Hepatocyte (in vitro differentiated cells): ENCODE results near the gene GPR78. TPM values are rescaled to one million over a fixed set of nuclear protein-coding genes. Genes with fewer than 3 reads are reported as not detected.

Experiments used
- DNase-seq: peaks from one replicate; pipeline ENCODE4 v3.0.0-alpha.2; 2016; ENCODE audit warnings: low spot score
- H2AFZ ChIP-seq: fragments of 200-600 bp; sonication (generic); 2 replicates; pipeline ENCODE4 v1.6.0; 2016; ENCODE audit warnings: antibody characterized with exemption, mild to moderate bottlenecking
- H3K27ac ChIP-seq: fragments of 200-600 bp; sonication (generic); 2 replicates; pipeline ENCODE4 v1.5.1; 2016; ENCODE audit warnings: mild to moderate bottlenecking
- H3K27me3 ChIP-seq: fragments of 200-600 bp; sonication (generic); 2 replicates; pipeline ENCODE4 v1.6.1; 2016
- H3K36me3 ChIP-seq: fragments of 200-600 bp; sonication (generic); replicated peaks from 2 replicates; pipeline ENCODE4 v1.5.1; 2016; ENCODE audit warnings: low read depth; ENCODE audit not compliant: insufficient read depth
- H3K4me1 ChIP-seq: fragments of 200-600 bp; sonication (generic); 2 replicates; pipeline ENCODE4 v1.5.1; 2016; ENCODE audit warnings: mild to moderate bottlenecking, moderate library complexity; ENCODE audit not compliant: insufficient read depth
- H3K4me2 ChIP-seq: fragments of 200-600 bp; sonication (generic); 2 replicates; pipeline ENCODE4 v1.6.0; 2016
- H3K4me3 ChIP-seq: fragments of 200-600 bp; sonication (generic); 2 replicates; pipeline ENCODE4 v1.5.1; 2016; ENCODE audit warnings: mild to moderate bottlenecking
- H3K79me2 ChIP-seq: fragments of 200-600 bp; sonication (generic); 2 replicates; pipeline ENCODE4 v1.6.0; 2017; ENCODE audit warnings: mild to moderate bottlenecking
- H3K9me2 ChIP-seq: fragments of 200-600 bp; sonication (generic); replicated peaks from 2 replicates; pipeline ENCODE4 v1.6.0; 2017; ENCODE audit warnings: mild to moderate bottlenecking; ENCODE audit not compliant: insufficient read depth
- H3K9me3 ChIP-seq: fragments of 200-600 bp; sonication (generic); 2 replicates; pipeline ENCODE4 v1.5.1; 2016; ENCODE audit warnings: low read depth, mild to moderate bottlenecking
- H4K20me1 ChIP-seq: fragments of 200-600 bp; sonication (generic); 2 replicates; pipeline ENCODE4 v1.6.0; 2016; ENCODE audit warnings: mild to moderate bottlenecking; ENCODE audit not compliant: insufficient read depth, poor library complexity, severe bottlenecking
- CTCF ChIP-seq: fragments of 200-600 bp; sonication (generic); IDR thresholded peaks from 2 replicates; pipeline ENCODE4 v1.5.1; 2016; ENCODE audit warnings: antibody characterized with exemption, mild to moderate bottlenecking; ENCODE audit not compliant: poor library complexity
- EZH2 ChIP-seq: fragments of 200-600 bp; sonication (generic); IDR thresholded peaks from 2 replicates; pipeline ENCODE4 v1.6.1; 2016; ENCODE audit warnings: antibody characterized with exemption, mild to moderate bottlenecking, borderline replicate concordance
- EZH2phosphoT487 ChIP-seq: fragments of 200-600 bp; sonication (generic); IDR thresholded peaks from one replicate; pipeline ENCODE4 v1.6.1; 2018; ENCODE audit warnings: antibody characterized with exemption, mild to moderate bottlenecking, low read depth, moderate library complexity; ENCODE audit not compliant: unreplicated experiment, severe bottlenecking
- WGBS: methylation state at CpG from one replicate; pipeline ENCODE4 v1.1.6; 2016; ENCODE audit warnings: low lambda C conversion rate; ENCODE audit errors: missing lambda C conversion rate; 5-methylcytosine and 5-hydroxymethylcytosine counted together
- polyA plus RNA-seq: library from polyadenylated mRNA; unstranded; fragments of >200 nt; fragmentation: Nextera tagmentation; extraction: Ambion mirVana; gene quantifications from 2 replicates; pipeline ENCODE4 v1.2.1, GENCODE V29; 2016
- total RNA-seq: library from RNA; depleted of rRNA; stranded (reverse); fragments of >200 nt; gene quantifications from 2 replicates; pipeline ENCODE4 v1.2.3, GENCODE V29; 2014

GPR78 gene
- total and polyA plus RNA-seq, 2 experiments from 2014 or later: 0.28 to 1.0 TPM

GRCh38 chr4:8547108-8547911 is 32.9 kb upstream of the GPR78 start:
- Histone ChIP-seq H3K36me3 (no peaks in the 10 kb centered on the region), H2AFZ (no peak overlapping the region), H3K4me1 (peaks cover 3% of the 10 kb centered on the region), H3K27ac (no peak overlapping the region), H3K9me2 (no peaks in the 10 kb centered on the region), H3K9me3 (no peaks in the 10 kb centered on the region), H3K79me2 (no peaks in the 10 kb centered on the region), H4K20me1 (no peaks in the 10 kb centered on the region), H3K27me3 (no peaks in the 10 kb centered on the region), H3K4me3 (no peak overlapping the region), H3K4me2 (no peak overlapping the region)
- WGBS: 68% methylated on average over 16 of the region's 16 CpGs
- no peak for TF ChIP-seq EZH2
- TF ChIP-seq CTCF: peak; percentile 24
- TF ChIP-seq EZH2phosphoT487: no peak
- DNase-seq: no peak

GRCh38 chr4:8547912-8548730 is 32.1 kb upstream of the GPR78 start:
- H3K36me3 ChIP-seq: no peaks in the 10 kb centered on the region
- H3K4me3 ChIP-seq: no peak overlapping the region
- H3K9me2 ChIP-seq: no peaks in the 10 kb centered on the region
- no peaks in the 10 kb centered on the region for H3K9me3 ChIP-seq
- H2AFZ ChIP-seq: no peak overlapping the region
- no peaks in the 10 kb centered on the region for H3K27me3 ChIP-seq
- no peak overlapping the region for H3K27ac ChIP-seq
- peaks cover 3% of the 10 kb centered on the region for H3K4me1 ChIP-seq
- no peak for TF ChIP-seq CTCF
- no peak for TF ChIP-seq EZH2
- no peak for TF ChIP-seq EZH2phosphoT487
- WGBS: 86% methylated on average over 16 of the region's 16 CpGs
- no peaks in the 10 kb centered on the region for H3K79me2 ChIP-seq
- no peak for DNase-seq
- no peak overlapping the region for H3K4me2 ChIP-seq
- no peaks in the 10 kb centered on the region for H4K20me1 ChIP-seq

GRCh38 chr4:8548731-8549351 is 31.4 kb upstream of the GPR78 start:
- Histone ChIP-seq H3K79me2 (no peaks in the 10 kb centered on the region), H3K9me2 (no peaks in the 10 kb centered on the region), H3K27ac (no peak overlapping the region), H2AFZ (no peak overlapping the region), H3K4me2 (no peak overlapping the region), H3K36me3 (no peaks in the 10 kb centered on the region), H3K4me1 (peaks cover 3% of the 10 kb centered on the region), H3K9me3 (no peaks in the 10 kb centered on the region), H3K4me3 (no peak overlapping the region), H3K27me3 (no peaks in the 10 kb centered on the region), H4K20me1 (no peaks in the 10 kb centered on the region)
- TF ChIP-seq EZH2phosphoT487 (no peak), CTCF (no peak), EZH2 (no peak)
- no peak for DNase-seq
- 90% methylated on average over 13 of the region's 14 CpGs for WGBS
